HepG2 (cell line): ENCODE results near the gene ZNF648. TPM values are rescaled to one million over a fixed set of nuclear protein-coding genes. Genes with fewer than 3 reads are reported as not detected.
"Not testable (repeated sequence)": the region's sequence is repeated elsewhere in the genome, so short reads cannot be mapped to it uniquely, and the experiment has no call there.

ENCODE experiments used
- ATAC-seq: fragments of 200-7000 bp; cut with Tn5 transposase; 3 replicates; pipeline ENCODE4 v1.9.1; 2020; ENCODE audit warnings: mild to moderate bottlenecking, moderate library complexity
- BruUV-seq: library from RNA; stranded (reverse); fragments of 400-500 nt; replicated peaks from 2 replicates; lab custom pipeline; 2021; lab: Mats Ljungman, UMichigan
- CTCF ChIA-PET: fragments of 300-600 bp; formaldehyde crosslinking; extraction: SDS; loops from one replicate; lab custom pipeline; 2021; ENCODE audit warnings: low total read pairs, inconsistent platforms, low intra/inter-chr PET ratio; lab: Yijun Ruan, JAX
- POLR2A ChIA-PET: fragments of 350-600 bp; sonication (Branson Sonifier 250); formaldehyde crosslinking; loops from one replicate; lab custom pipeline; 2020; ENCODE audit warnings: antibody characterized with exemption, inconsistent platforms; lab: Yijun Ruan, JAX
- DNase-seq: peaks from one replicate; pipeline ENCODE4 v3.0.0-alpha.2; 2015; ENCODE audit warnings: low spot score
- FAIRE-seq: peaks from 3 replicates; lab custom pipeline; 2011; peaks lifted over from hg19 to GRCh38; lab: Jason Lieb, UNC
- H2AFZ ChIP-seq: one replicate; pipeline ENCODE4 v1.6.1; 2011; ENCODE audit warnings: low read length, inconsistent platforms
- H3K27ac ChIP-seq: fragments of 300-600 bp; 3 replicates; pipeline ENCODE4 v1.8.0; 2011; ENCODE audit warnings: mixed run types, mild to moderate bottlenecking, mixed read lengths, low read length, inconsistent platforms; ENCODE audit not compliant: insufficient read depth; ENCODE audit errors: extremely low read length
- H3K27me3 ChIP-seq, 2 experiments: fragments of 200-600 bp in 1 of 2; 2 replicates in 1 of 2; 3 replicates in 1 of 2; pipeline versions ENCODE4 v1.6.0 to v1.8.0; 2011; ENCODE audit warnings: low read length in 2 of 2, mild to moderate bottlenecking in 2 of 2, moderate library complexity in 2 of 2, inconsistent platforms in 1 of 2; ENCODE audit not compliant: insufficient read depth in 2 of 2, control insufficient read depth in 1 of 2
- H3K36me3 ChIP-seq, 2 experiments: fragments of 200-600 bp in 1 of 2; replicated peaks in 1 of 2; 2 replicates in 1 of 2; 3 replicates in 1 of 2; pipeline versions ENCODE4 v1.5.1 to v1.8.0; 2011; ENCODE audit warnings: low read length in 2 of 2, inconsistent platforms in 1 of 2; ENCODE audit not compliant: insufficient read depth in 2 of 2, control insufficient read depth in 1 of 2
- H3K4me1 ChIP-seq: 2 replicates; pipeline ENCODE4 v1.5.1; 2012; ENCODE audit warnings: low read length, inconsistent platforms; ENCODE audit not compliant: insufficient read depth
- H3K4me2 ChIP-seq: 2 replicates; pipeline ENCODE4 v1.6.0; 2011; ENCODE audit warnings: low read depth, low read length, inconsistent platforms
- H3K4me3 ChIP-seq, 3 experiments: fragments of 200-600 bp in 1 of 3; sonication (generic), shearing (Covaris generic) in 1 of 3; replicated peaks in 1 of 3; 2 replicates each; pipeline ENCODE4 v1.5.1; 2011 to 2016; ENCODE audit warnings: low read length in 3 of 3, inconsistent platforms in 2 of 3, low read depth in 2 of 3, mild to moderate bottlenecking in 2 of 3, control low read depth in 1 of 3, mixed read lengths in 1 of 3; ENCODE audit not compliant: insufficient read depth in 1 of 3
- H3K79me2 ChIP-seq: one replicate; pipeline ENCODE4 v1.6.1; 2011; ENCODE audit warnings: low read length, inconsistent platforms; ENCODE audit not compliant: insufficient read depth
- H3K9ac ChIP-seq: 2 replicates; pipeline ENCODE4 v1.6.0; 2011; ENCODE audit warnings: mild to moderate bottlenecking, low read depth, low read length, inconsistent platforms; ENCODE audit not compliant: insufficient read depth
- H3K9me3 ChIP-seq: 2 replicates; pipeline ENCODE4 v1.5.1; 2012; ENCODE audit warnings: mild to moderate bottlenecking, low read length
- H4K20me1 ChIP-seq: 2 replicates; pipeline ENCODE4 v1.6.0; 2011; ENCODE audit warnings: inconsistent platforms, mild to moderate bottlenecking, low read length, moderate library complexity; ENCODE audit not compliant: insufficient read depth
- BRD4 ChIP-seq: sonication (generic); formaldehyde crosslinking; IDR thresholded peaks from 2 replicates; pipeline ENCODE4 v1.4.0; 2020; ENCODE audit warnings: missing genetic modification reagents
- CBX1 ChIP-seq: IDR thresholded peaks from one replicate; pipeline ENCODE4 v1.6.1; 2016; ENCODE audit warnings: antibody characterized with exemption, low read depth
- ELF4 ChIP-seq: sonication (generic); formaldehyde crosslinking; IDR thresholded peaks from 2 replicates; pipeline ENCODE4 v1.5.0; 2020; ENCODE audit warnings: missing genetic modification reagents, mild to moderate bottlenecking, moderate library complexity, borderline replicate concordance
- FOXA3 ChIP-seq: IDR thresholded peaks from 2 replicates; pipeline ENCODE4 v1.6.1; 2016; ENCODE audit warnings: missing genetic modification reagents, missing compliant biosample characterization
- NAIF1 ChIP-seq: sonication (generic); formaldehyde crosslinking; IDR thresholded peaks from 2 replicates; pipeline ENCODE4 v1.5.0; 2020; ENCODE audit warnings: mild to moderate bottlenecking, missing genetic modification reagents, borderline replicate concordance
- RBM39 ChIP-seq: fragments of 200-400 bp; formaldehyde crosslinking; IDR thresholded peaks from one replicate; pipeline ENCODE4 v1.6.1; 2018; ENCODE audit warnings: antibody characterized with exemption, mild to moderate bottlenecking, low read depth, low read length; ENCODE audit not compliant: poor library complexity, severe bottlenecking
- TEAD2 ChIP-seq: sonication (generic); formaldehyde crosslinking; IDR thresholded peaks from 2 replicates; pipeline ENCODE4 v1.9.0; 2021; ENCODE audit warnings: missing genetic modification reagents
- ZNF383 ChIP-seq: sonication (generic); formaldehyde crosslinking; IDR thresholded peaks from 2 replicates; pipeline ENCODE4 v1.4.0; 2020; ENCODE audit warnings: missing genetic modification reagents, mild to moderate bottlenecking, borderline replicate concordance
- ZNF446 ChIP-seq: sonication (generic); formaldehyde crosslinking; IDR thresholded peaks from 2 replicates; pipeline ENCODE4 v1.5.0; 2020; ENCODE audit warnings: mild to moderate bottlenecking, missing genetic modification reagents
- ZNF567 ChIP-seq: sonication (generic); formaldehyde crosslinking; IDR thresholded peaks from 2 replicates; pipeline ENCODE4 v1.8.1; 2023; ENCODE audit warnings: mild to moderate bottlenecking, missing genetic modification reagents, borderline replicate concordance
- ZNF761 ChIP-seq: sonication (generic); formaldehyde crosslinking; conservative IDR thresholded peaks from 2 replicates; pipeline ENCODE4 v1.4.0; 2020; ENCODE audit warnings: mild to moderate bottlenecking, missing genetic modification reagents
- WGBS: methylation state at CpG from one replicate; pipeline ENCODE4 v1.1.6; 2017; ENCODE audit warnings: low lambda C conversion rate; 5-methylcytosine and 5-hydroxymethylcytosine counted together
- in situ Hi-C: cut with HindIII; loops from 2 replicates; pipeline ENCODE4 v1.10.0; 2017; ENCODE audit warnings: low pct_unique_long_range_greater_than_20kb; ENCODE audit not compliant: extremely low pct_ligation_motif_present
- intact Hi-C: fragments of 100-400 bp; cut with micrococcal nuclease; formaldehyde crosslinking; loops from one replicate; pipeline ENCODE4 v1.10.0; 2022; ENCODE audit not compliant: unreplicated experiment
- polyA plus RNA-seq, 8 experiments: library from polyadenylated mRNA; depleted of rRNA in 3 of 8; stranded (reverse) in 7 of 8; unstranded in 1 of 8; fragments of >200 nt; fragmentation: Illumina TruSeq in 4 of 8; extraction: Trizol in 4 of 8; gene quantifications; 2 replicates each; pipeline versions ENCODE4 v1.2.1 to v1.2.3, GENCODE V29; 2011 to 2016; ENCODE audit warnings: low read depth in 4 of 8, missing spikeins in 1 of 8, mixed read lengths in 1 of 8; ENCODE audit not compliant: insufficient read depth in 1 of 8
- total RNA-seq, 5 experiments: library from RNA; depleted of rRNA; stranded (reverse); fragments of >200 nt; fragmentation: Illumina TruSeq; extraction: Trizol; gene quantifications; 2 replicates each; pipeline ENCODE4 v1.2.3, GENCODE V29; 2016; ENCODE audit warnings: low read depth in 1 of 5
- TF ChIP-seq, protein P1 (sequence below): sonication (generic); IDR thresholded peaks from 2 replicates; pipeline ENCODE4 v1.6.1; 2016; ENCODE audit warnings: low read depth, borderline replicate concordance

The ZNF648 gene
- total and polyA plus RNA-seq, 2 of the 13 experiments (the other 11 are each of a cell fraction or from before 2014, with no cell fraction given): 0.13 to 0.37 TPM

DNA sequence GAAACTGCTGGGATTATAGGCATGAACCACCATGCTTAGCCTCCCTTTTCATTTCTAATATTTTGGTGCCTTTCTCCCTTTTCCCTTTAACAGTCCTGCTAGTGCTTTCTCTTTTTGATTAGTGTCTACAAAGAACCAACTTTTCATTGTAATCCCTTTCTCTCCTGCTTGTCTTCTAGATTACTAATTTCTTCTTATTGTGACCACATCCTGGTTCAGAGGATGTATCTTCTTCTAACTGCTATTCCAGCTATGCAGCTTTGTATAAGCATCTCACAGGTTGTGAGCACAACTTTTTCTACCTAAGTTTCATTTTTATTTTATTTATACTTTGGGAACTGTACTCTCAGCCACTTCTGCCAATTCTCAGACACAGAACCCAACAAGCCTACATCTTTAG is 14.7 kb downstream of the ZNF648 start:
- no peaks in the 10 kb centered on the region for H3K79me2 ChIP-seq
- H4K20me1 ChIP-seq: no peaks in the 10 kb centered on the region
- no peak overlapping the region for H3K4me3 ChIP-seq
- H2AFZ ChIP-seq: no peak overlapping the region
- H3K9me3 ChIP-seq: 0 out of 2 replicates have a peak, but pooled peaks cover 8% of the 10 kb centered on the region
- intact Hi-C loops (no loop called here), in situ Hi-C loops (no loop called here)
- FAIRE-seq: no peak
- H3K4me1 ChIP-seq: no peaks in the 10 kb centered on the region
- ATAC-seq: no peak
- H3K4me2 ChIP-seq: no peak overlapping the region
- no peaks in the 10 kb centered on the region for H3K36me3 ChIP-seq
- DNase-seq: no peak
- no peak overlapping the region for H3K27ac ChIP-seq
- no peak overlapping the region for H3K9ac ChIP-seq
- POLR2A ChIA-PET: no interaction called here
- TF ChIP-seq ZNF383 (CRISPR knock-in tag): no peak
- TF ChIP-seq ZNF446 (CRISPR knock-in tag): no peak
- TF ChIP-seq, protein P1, sequence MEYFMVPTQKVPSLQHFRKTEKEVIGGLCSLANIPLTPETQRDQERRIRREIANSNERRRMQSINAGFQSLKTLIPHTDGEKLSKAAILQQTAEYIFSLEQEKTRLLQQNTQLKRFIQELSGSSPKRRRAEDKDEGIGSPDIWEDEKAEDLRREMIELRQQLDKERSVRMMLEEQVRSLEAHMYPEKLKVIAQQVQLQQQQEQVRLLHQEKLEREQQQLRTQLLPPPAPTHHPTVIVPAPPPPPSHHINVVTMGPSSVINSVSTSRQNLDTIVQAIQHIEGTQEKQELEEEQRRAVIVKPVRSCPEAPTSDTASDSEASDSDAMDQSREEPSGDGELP: no peak
- no peak for TF ChIP-seq NAIF1 (CRISPR knock-in tag)
- TF ChIP-seq RBM39: no peak
- no peak for TF ChIP-seq CBX1
- no peak for TF ChIP-seq ZNF567
- no peak for TF ChIP-seq TEAD2 (CRISPR knock-in tag)
- TF ChIP-seq ELF4 (CRISPR knock-in tag): no peak
- TF ChIP-seq FOXA3 (CRISPR knock-in tag): no peak
- no peak for TF ChIP-seq BRD4 (CRISPR knock-in tag)
- TF ChIP-seq ZNF761: no peak
- TF ChIP-seq, all 625 proteins: peak for 0
- BruUV-seq: no TSS peak
- CTCF ChIA-PET: no interaction called here
- H3K27me3 ChIP-seq: no peaks in the 10 kb centered on the region

GRCh38 chr1:182045481-182045880 is 16.0 kb downstream of the ZNF648 start:
- CTCF ChIA-PET, H3K9ac ChIP-seq, H4K20me1 ChIP-seq, H3K27me3 ChIP-seq, POLR2A ChIA-PET, BruUV-seq, DNase-seq, H3K4me1 ChIP-seq, H3K9me3 ChIP-seq, in situ Hi-C loops, H3K4me3 ChIP-seq, H3K4me2 ChIP-seq, H3K79me2 ChIP-seq, ATAC-seq, intact Hi-C loops, H3K27ac ChIP-seq, FAIRE-seq, H2AFZ ChIP-seq, H3K36me3 ChIP-seq: not testable (repeated sequence)
- 64% methylated on average over 6 of the region's 8 CpGs for WGBS
